Esophagus squamous epithelium (tissue), 4 donors: ENCODE measurements around the gene SNED1.

Experiments
- CTCF ChIP-seq, 6 experiments: fragments of 450-650 bp in 4 of 6; fragments of 200-600 bp in 2 of 6; sonication (generic) in 2 of 6; IDR thresholded peaks; one replicate each; pipeline ENCODE4 v1.5.1; 2016 to 2019; ENCODE audit warnings: antibody characterized with exemption in 6 of 6, mild to moderate bottlenecking in 4 of 6, moderate library complexity in 4 of 6
- POLR2A ChIP-seq, 4 donors: fragments of 450-650 bp; IDR thresholded peaks; one replicate each; pipeline ENCODE4 v1.6.1; 2017; ENCODE audit warnings: antibody characterized with exemption in 4 of 4, mild to moderate bottlenecking in 4 of 4, moderate library complexity in 3 of 4

GRCh38 chr2:241130316-241130715 lies 131.9 kb downstream of the SNED1 start:
- TF ChIP-seq POLR2A (IDR thresholded peaks at IDR 0.05) (no peak), CTCF (IDR thresholded peaks at IDR 0.05) (no peak)
